Parathyroid adenoma (tissue), 2 donors: ENCODE measurements around the gene TSPOAP1.

Experiments
- H2AFZ ChIP-seq: fragments of 300-600 bp; sonication (generic); one replicate; pipeline ENCODE4 v1.7.0; 2017; ENCODE audit warnings: antibody characterized with exemption, mild to moderate bottlenecking
- H3K27ac ChIP-seq: fragments of 300-600 bp; sonication (generic); one replicate; pipeline ENCODE4 v1.7.0; 2017
- H3K27me3 ChIP-seq: fragments of 300-600 bp; sonication (generic); one replicate; pipeline ENCODE4 v1.7.0; 2017; ENCODE audit warnings: low read length; ENCODE audit not compliant: control insufficient read depth, insufficient read depth
- H3K36me3 ChIP-seq: fragments of 300-600 bp; sonication (generic); one replicate; pipeline ENCODE4 v1.7.0; 2017; ENCODE audit warnings: low read length; ENCODE audit not compliant: control insufficient read depth, insufficient read depth
- H3K4me1 ChIP-seq: fragments of 300-600 bp; sonication (generic); one replicate; pipeline ENCODE4 v1.7.0; 2017; ENCODE audit warnings: control low read depth
- H3K4me2 ChIP-seq: fragments of 300-600 bp; sonication (generic); one replicate; pipeline ENCODE4 v1.7.0; 2017; ENCODE audit warnings: low read length
- H3K4me3 ChIP-seq: fragments of 300-600 bp; sonication (generic); one replicate; pipeline ENCODE4 v1.7.0; 2017; ENCODE audit warnings: low read depth, low read length
- H3K79me2 ChIP-seq: fragments of 300-600 bp; sonication (generic); one replicate; pipeline ENCODE4 v1.7.0; 2017; ENCODE audit warnings: control low read depth
- H3K9ac ChIP-seq: fragments of 300-600 bp; sonication (generic); one replicate; pipeline ENCODE4 v1.7.0; 2017; ENCODE audit warnings: mild to moderate bottlenecking
- H3K9me3 ChIP-seq: fragments of 300-600 bp; sonication (generic); one replicate; pipeline ENCODE4 v1.7.0; 2017; ENCODE audit warnings: low read length; ENCODE audit not compliant: control insufficient read depth
- CTCF ChIP-seq: fragments of 300-600 bp; sonication (generic); IDR thresholded peaks from one replicate; pipeline ENCODE4 v1.7.0; 2017; ENCODE audit warnings: antibody characterized with exemption, mild to moderate bottlenecking
- donor health status: primary hyperparathyroidism.

Gene TSPOAP1

GRCh38 chr17:58307468-58308172 lies 21.0 kb downstream of the TSPOAP1 start:
- H3K27me3 ChIP-seq = no peaks in the 10 kb centered on the region
- no peaks in the 10 kb centered on the region for H3K9me3 ChIP-seq
- no peak overlapping the region for H2AFZ ChIP-seq
- H3K27ac ChIP-seq = no peak overlapping the region
- H3K4me2 ChIP-seq = no peak overlapping the region
- no peaks in the 10 kb centered on the region for H3K79me2 ChIP-seq
- no peaks in the 10 kb centered on the region for H3K4me1 ChIP-seq
- H3K9ac ChIP-seq = no peak overlapping the region
- no peak overlapping the region for H3K4me3 ChIP-seq
- no peak for TF ChIP-seq CTCF
- no peaks in the 10 kb centered on the region for H3K36me3 ChIP-seq

GRCh38 chr17:58306131-58306951 lies 22.3 kb downstream of the TSPOAP1 start:
- Histone ChIP-seq H2AFZ (no peak overlapping the region), H3K9me3 (no peaks in the 10 kb centered on the region), H3K9ac (no peak overlapping the region), H3K36me3 (no peaks in the 10 kb centered on the region), H3K4me1 (no peaks in the 10 kb centered on the region), H3K79me2 (no peaks in the 10 kb centered on the region), H3K4me2 (no peak overlapping the region), H3K27ac (no peak overlapping the region), H3K4me3 (no peak overlapping the region), H3K27me3 (no peaks in the 10 kb centered on the region)
- TF ChIP-seq CTCF = no peak

- TF ChIP-seq CTCF = no peak
- Histone ChIP-seq H3K27me3 (no peaks in the 10 kb centered on the region), H3K79me2 (no peaks in the 10 kb centered on the region), H3K36me3 (no peaks in the 10 kb centered on the region), H3K9me3 (no peaks in the 10 kb centered on the region), H3K4me3 (no peak overlapping the region), H3K4me1 (no peaks in the 10 kb centered on the region), H3K9ac (no peak overlapping the region), H2AFZ (no peak overlapping the region), H3K27ac (no peak overlapping the region), H3K4me2 (no peak overlapping the region)
Observed at GRCh38 chr17:58305626-58306025, 23.0 kb downstream of the TSPOAP1 start.

GRCh38 chr17:58304750-58305486 lies 23.7 kb downstream of the TSPOAP1 start:
- Histone ChIP-seq H3K4me2 (no peak overlapping the region), H3K4me1 (no peaks in the 10 kb centered on the region), H3K9me3 (no peaks in the 10 kb centered on the region), H3K9ac (no peak overlapping the region), H3K27ac (no peak overlapping the region), H3K36me3 (no peaks in the 10 kb centered on the region), H3K4me3 (no peak overlapping the region), H3K79me2 (no peaks in the 10 kb centered on the region), H2AFZ (no peak overlapping the region), H3K27me3 (no peaks in the 10 kb centered on the region)
- TF ChIP-seq CTCF = no peak
